Activated CD8-positive, alpha-beta memory T cell treated with anti-CD3 and anti-CD28 coated beads for 24 hours (primary cell): ENCODE results near the gene WDFY2.
"Not testable (repeated sequence)": the region's sequence is repeated elsewhere in the genome, so short reads cannot be mapped to it uniquely, and the experiment has no call there.

Experiments used
- DNase-seq: peaks from one replicate; pipeline ENCODE4 v3.0.0-alpha.2; 2020

WDFY2 gene

DNA sequence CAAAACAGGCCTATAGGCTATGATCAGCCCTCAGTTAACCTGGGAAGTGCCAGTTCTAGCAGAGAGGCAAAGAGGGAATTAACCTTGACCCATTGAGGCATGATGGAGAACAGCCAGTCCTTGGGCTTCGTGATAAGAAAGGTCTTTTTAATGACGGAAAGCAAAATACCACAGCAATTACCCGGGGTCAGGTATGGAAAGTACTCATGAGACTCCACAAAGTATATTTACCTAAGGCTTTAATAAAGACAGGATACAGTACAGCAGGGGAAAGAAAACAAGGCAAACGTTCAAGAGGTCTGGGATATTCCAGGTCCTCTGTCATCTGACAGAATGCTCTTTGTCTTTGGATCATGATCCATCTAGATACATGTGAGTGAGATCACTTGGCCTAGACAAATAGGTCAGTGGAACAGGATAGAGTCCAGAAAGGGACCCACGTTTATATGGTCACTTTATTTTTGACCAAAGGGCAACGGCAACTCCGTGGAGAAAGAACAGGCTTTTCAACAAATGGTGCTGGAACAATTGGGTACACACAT is 52.2 kb downstream of the WDFY2 start:
- DNase-seq, result no peak

DNA sequence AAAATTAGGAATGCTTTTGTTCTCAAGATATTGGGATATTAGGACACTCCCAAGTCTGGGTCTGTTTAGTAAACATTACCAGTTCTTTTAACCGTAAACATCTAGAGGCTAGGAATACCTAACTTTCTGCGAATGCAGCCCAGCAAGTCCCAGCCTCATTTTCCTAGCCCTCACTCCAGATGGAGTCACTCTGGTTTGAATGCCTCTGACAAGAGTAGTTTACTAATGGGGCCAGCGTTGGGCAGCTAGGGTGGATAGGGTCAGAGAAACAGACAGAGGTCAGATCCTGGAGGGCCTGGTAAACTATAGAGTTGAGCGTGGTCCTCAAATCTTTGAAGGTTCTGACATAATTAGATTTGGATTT is 53.6 kb downstream of the WDFY2 start:
- no peak for DNase-seq

DNA sequence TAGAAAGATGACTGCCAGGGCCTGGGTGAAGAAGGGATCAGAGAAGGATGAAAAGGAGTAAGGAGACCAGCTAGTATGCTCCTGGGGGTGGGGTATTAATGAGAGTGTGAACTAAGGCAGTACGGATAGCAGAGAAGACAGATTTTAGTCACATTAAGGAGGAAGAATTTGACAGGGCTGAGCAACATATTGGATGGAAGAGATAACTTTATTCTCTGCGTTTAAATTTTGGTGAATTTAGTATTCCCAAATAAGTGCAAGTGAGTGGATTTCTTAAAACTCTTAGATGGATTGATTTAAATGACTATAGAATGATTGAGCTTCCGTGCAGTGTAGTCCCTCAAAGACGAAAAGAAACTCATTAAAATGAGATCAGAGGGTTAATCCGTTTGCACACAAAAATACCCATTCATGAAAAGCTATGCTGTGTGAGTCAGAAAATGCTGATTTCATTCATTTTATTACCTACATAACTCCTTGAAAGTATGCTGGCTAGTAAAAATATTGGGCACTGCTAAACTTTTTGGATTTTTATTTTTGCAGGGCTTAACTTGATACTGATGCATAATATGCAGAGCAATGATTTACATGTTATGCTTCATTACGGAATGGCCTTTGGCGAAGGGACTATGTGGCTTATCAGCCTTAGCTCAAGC is 54.1 kb downstream of the WDFY2 start:
- no peak for DNase-seq

DNA sequence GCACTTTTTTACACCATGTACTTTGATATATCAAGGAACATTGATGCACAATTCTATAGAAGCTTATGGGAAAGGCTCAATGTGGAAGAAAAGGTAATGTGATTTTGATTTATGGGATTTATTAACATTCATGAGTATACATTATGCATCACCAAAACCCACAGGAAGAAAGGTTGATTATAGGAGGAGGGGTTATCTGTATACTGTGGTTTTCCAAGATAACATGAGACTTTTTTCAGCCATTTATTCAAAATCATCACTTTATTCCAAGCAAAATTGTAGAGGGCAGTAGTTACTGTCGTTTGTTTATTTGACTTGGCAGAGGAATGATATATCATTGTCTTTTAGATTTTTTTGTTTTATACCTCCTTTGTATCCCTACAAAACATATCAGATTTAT is 54.9 kb downstream of the WDFY2 start:
- DNase-seq, result no peak

DNA sequence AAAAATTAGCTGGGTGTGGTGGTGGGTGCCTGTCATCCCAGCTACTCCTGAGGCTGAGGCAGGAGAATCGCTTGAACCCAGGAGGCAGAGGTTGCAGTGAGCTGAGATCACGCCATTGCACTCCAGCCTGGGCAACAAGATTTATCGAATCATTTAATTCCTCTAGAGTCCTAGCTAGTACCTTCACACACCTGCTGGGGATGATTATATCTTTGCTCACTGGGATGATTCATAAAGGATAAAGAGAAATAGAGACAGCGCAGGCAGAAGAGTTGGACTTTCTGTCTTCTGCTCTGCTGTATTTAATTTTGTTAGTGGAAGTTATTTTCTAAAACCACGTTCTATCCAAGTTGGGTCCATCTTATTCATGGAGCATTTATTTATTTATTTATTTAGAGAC is 56.4 kb downstream of the WDFY2 start:
- DNase-seq, result not testable (repeated sequence)

DNA sequence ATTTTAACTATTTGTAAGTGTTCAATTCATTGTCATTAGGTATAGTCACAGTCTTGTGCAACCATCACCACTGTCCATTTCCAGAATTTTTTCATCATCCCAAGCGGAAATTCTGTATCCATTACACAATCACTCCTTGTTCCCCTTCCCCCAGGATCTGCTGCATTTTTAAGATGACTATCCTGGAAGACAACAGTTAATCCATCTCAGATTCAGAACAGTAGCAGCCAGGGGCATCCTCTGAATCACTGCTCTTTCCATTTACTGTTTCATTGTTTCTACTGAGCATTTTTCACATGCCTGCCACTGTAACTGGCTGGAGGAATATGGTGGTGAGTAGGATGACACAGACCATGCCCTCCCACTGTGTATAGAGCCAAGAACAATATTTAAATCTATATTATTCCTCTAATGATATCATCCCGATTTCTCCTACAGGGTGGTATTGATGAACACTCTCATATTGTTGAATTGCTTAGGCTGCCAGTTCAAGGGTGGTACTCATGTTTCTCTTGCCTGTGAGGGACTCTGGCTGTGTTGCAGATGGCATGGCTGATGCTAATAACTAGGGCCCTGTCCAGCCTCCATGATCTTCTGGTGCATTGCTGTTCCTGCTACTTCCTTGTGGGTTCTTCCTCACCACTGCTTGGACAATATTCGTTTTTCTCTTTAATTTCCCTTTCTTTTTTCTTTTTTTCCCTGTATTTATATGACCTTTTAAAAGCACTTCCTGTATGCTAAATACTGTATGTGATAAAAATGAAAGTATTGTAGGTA is 59.0 kb downstream of the WDFY2 start:
- no peak for DNase-seq

DNA sequence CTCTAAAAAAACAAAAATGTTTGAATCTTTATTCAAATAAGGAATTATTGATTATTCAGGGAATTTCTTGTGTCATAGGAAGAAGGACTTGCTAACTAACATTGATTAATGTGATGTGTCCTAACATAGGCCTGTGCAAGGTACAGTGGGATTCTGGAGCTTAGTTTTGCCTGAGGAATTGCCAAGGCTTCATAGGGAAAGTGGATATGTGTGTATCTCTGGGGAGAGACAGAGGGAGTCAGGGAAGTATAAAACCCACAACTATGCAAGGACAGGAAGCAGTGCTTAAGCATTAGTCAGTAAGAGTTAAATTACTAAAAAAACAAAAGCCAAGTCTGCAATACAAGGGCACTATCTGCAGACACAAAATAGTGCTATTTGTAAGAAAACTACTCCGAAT is 59.6 kb downstream of the WDFY2 start:
- no peak for DNase-seq

DNA sequence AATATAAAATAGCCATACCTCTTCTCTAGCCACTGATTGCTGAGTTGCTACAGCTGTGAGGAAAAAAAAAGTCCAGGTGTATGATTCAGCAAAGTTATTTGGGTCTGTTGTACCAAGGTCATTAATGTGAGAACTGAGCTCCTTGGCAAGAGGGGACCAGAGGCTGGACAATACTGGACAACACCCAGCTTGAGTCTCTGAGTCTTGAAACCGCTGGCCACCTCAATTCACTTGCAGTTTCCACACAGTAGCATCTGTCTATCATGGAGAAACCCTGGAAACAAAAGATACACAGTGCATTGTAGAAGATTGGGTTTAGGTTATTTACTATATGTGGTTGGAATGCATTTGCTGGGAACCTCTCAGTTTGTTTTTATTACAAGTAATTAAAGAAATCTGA is 60.4 kb downstream of the WDFY2 start:
- no peak for DNase-seq

DNA sequence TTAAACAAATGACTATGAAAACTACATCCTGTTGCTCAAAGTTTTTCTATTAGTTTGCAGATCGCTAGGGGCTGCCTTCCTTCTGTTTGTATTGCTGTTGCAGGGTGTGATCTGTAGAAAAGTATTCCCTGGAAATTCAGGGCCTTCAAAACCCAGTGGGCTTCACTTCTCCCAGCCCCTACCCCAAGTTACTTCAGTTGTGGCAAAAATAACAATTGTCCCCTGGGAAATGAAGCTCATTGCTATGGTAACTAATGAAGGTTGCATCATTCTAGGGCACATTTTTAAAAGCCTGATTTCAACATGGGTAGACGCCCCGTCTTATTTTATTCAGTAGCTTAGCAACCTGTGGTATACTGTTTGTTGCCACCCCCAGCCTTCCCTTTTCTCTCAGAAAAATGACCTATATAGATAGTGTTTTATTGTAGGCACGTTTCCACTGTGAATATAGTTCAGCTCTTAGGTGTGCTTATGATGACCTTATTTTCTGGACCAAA is 60.9 kb downstream of the WDFY2 start:
- no peak for DNase-seq

DNA sequence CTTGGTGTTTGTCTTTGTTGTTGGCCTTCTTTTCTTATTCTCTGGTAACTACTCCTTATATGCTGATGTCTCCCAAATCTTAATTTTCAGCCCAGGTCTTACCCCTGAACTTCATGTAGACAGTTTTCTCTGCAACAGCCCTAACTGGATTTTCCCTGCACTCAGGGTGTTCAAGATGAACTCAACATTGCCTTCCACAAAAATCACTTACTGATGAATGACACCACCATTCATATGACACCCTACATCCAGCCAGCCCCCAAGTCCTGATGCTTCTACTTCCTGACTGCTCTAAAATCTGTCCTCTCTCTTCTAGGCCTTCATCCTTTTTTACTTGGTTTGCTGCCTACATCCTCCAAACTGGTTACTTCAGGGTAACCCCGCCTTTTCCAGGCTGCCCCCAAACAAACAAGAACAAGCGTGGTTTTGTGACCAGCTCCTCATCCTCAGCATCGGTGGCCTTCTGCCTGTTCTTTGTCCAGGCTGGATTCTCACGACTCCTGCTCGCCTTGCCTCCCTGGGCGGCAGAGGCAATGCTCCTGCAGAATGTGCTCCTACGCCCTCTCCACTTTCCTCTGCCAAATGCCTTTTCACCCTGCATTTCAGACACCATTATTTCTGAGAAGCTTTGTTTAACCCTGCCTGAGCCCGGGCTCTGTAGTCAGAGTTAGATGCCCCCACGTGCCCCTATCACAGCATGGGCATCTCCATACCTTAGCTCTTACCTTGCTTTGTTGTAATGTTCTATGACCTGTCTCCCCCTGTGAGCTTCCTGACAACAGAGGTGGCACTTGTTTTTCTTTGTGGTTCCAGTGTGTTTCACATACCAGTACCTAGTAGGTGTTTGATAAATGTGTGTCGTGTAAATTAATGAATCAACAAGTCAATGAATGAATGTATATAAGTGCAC is 61.8 kb downstream of the WDFY2 start:
- DNase-seq, result no peak

DNA sequence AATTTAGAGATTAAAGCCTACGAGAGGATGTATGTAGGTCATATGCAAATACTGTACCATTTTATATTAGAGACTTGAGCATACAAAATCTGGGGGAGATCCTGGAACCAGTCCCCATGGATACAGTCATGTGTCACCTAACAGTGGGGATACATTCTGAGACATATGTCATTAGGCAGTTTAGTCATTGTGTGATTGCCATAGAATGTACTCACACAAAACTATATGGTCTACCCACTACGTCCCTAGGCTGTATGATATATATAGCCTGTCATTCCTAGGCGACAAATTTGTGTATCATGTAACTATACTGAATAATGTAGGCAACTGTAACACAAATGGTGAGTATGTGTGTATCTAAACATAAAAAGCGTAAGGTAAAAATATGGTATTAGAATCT is 62.8 kb downstream of the WDFY2 start:
- no peak for DNase-seq

DNA sequence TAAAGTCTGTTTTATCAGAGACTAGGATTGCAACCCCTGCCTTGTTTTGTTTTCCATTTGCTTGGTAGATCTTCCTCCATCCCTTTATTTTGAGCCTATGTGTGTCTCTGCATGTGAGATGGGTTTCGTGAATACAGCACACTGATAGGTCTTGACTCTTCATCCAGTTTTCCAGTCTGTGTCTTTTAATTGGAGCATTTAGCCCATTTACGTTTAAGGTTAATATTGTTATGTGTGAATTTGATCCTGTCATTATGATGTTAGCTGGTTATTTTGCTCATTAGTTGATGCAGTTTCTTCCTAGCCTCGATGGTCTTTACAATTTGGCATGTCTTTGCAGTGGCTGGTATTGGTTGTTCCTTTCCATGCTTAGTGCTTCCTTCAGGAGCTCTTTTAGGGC is 67.9 kb downstream of the WDFY2 start:
- not testable (repeated sequence) for DNase-seq

DNA sequence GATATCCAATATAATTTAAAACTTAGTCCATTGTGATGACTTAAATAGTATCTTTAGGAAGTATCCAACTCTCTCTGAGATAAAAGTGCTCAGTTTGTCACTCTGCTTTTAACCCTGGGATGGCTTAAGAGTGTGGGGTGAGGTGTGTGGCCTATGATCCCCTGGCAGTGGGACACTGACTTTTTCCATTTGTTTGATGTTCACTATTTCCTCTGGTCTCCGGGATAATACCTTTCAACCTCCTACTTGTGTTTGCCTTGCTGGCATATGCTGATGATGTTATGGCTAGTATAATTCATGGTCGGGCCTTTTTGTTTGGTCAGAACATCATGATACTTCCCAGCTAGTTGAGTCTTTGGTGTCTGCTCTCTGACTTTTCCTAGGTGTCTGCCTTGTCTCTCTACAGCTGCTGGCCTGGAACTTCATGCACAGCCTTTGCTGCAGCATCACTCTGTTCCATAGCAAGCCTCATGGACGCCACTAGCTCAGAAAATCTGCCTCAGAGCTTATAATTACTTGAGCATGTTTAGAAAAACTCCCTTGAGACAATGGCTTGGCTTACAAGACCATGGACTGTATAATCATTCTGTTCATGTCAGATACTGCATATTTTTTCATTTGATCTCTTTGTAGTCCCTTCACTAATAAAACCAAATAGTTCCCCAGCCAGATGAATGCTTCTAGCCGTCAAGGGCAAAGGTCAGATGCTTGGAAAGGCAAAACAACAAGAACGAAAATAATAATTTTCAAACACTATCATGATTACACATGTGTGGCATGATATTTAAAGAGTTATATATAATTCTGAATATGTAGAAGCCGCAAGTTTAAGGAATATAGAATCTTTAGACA is 75.2 kb downstream of the WDFY2 start:
- no peak for DNase-seq

DNA sequence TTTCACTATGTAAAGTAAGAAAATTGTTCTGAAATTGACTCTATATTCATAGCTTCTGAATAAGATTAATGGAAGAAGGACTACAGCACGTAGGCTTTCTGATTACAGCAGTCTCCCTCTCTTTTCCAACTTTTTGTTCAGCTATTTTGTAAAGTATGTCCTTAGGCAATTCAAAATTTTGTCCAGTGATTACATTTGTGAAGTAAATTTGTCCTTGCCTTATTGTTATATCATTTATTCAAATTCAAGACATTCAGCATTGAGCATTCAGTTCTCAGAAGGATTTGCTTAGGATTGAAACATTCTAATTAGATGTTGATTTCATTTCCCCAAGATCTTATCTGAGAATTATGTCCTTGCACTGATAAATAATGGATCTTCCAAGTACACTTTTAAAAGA is 76.6 kb downstream of the WDFY2 start:
- no peak for DNase-seq

DNA sequence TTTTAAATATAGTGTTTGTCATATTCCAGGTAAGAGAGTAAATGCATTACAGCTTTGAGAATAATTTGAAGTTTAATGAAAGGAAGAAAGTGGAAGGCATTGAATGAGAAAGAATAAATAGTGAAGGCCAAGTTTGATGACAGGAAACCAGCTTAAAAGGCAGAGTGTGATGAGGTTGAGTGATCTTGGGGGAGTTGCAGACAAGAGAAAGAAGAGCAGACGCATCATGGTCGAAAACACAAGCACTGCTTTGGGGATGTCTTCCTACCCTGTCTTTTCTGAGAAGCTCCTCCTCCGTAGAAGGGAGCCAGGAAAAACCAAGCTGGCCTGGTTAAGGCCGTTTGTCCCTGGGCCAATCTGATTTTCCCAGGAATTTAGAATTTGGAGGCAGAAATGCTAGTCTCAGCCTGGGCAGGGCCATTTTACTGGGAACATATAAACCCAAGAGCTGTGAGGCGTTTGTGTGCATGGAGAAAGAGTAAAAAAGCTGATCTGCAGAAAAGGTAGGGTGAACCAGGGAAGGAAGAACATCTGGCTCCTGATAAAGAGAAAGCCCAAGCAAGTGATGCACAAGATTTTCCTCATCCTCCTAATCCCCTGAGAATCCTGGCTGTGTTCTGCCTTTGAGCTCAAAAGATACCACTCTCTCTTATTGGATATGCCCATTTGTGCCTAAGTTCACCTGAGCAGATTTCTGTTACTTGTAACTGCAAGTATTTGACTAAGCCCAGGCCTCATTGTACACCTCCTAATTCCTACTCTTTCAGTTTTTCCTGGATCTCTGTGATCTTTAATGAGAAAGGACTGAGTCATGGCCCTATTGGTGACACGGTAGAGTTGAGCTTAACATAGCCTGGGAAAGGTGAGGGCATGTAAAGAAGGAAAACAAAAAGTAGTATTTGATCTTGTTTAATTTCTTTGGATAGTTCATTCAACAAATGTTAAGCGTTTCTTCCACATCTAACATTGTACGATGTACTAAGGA is 80.0 kb downstream of the WDFY2 start:
- DNase-seq, result no peak

DNA sequence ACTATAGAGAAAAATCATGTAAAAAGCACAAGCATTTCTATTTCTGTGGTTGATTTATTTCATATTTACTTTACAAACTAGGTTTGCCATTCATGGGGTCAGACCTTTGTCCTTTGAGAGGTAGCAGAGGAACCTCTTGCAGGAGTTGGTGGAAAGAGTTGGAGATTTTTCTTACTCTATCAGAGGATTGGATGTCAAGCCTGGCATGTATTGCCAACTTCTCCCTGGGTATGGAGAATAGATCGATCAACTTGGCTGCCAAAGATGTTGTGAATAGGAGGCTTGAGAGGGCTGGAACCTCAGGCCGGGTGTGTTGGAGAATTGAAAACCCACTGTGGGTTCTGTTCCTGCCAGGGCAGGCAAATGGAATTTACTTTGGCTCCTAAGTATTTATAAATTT is 81.2 kb downstream of the WDFY2 start:
- no peak for DNase-seq

DNA sequence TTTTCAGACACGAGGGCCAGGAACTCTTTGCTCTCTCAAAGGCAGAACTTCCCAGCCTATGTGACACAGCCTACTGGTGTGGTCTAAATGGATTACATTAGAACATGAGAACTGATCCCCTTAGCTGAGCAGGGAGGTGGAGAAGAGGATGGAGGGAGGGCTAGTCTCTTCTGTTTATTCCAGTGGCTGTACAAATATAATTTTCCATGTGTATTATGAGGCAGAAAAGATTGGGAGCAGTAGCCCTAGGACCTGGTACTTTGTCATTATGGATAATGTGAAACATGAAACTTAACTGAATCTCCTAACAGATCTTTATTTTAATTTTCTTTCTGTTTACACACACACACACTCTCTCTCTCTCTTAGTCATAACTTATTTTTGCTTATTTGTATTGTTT is 82.1 kb downstream of the WDFY2 start:
- no peak for DNase-seq

DNA sequence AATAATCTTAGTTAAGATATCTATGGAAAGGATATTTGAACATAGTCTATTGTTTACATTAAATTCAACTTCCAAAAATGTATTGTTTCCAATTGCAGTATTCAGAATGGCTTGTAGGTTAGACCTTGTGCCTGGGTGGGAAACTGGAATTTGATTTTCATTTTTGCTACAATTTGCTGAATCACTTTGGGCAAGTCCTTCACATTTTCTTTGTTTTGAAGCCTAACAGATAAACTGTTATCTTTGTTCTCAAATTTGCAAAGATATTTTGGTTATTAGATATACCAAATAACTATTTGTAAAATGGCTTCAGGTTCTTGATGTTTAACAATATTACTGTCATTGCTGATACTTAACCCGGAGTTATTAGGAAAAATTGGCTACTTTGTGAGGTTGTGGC is 82.6 kb downstream of the WDFY2 start:
- DNase-seq, result no peak

DNA sequence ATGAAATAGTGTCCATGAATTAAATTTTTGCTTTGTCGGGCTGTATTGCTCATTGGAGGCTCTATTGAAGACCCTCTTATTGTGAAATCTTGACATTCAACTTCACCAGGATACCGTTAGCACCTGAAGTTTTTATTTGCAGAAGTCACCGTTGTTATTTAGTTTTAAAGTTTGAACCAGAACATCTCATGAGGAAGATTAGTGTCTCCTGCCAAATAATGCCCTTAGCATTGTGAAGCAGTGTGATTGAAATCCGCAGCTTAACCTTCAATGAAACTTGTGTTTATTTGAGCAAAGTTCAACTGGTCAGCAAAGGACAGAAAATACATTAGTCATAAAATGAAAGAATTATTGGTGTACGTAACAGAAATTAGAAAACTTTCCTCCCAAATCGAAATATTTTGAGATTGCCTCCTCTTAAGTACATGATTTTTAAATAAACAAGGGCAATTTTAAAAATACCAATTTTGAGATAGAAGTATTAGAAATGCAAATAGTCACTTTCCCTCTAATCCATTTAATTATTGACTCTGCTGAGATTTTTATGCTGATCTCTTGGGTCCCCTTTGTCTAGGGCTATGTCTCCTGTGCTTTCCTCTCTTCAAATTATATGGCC is 84.4 kb downstream of the WDFY2 start:
- no peak for DNase-seq

DNA sequence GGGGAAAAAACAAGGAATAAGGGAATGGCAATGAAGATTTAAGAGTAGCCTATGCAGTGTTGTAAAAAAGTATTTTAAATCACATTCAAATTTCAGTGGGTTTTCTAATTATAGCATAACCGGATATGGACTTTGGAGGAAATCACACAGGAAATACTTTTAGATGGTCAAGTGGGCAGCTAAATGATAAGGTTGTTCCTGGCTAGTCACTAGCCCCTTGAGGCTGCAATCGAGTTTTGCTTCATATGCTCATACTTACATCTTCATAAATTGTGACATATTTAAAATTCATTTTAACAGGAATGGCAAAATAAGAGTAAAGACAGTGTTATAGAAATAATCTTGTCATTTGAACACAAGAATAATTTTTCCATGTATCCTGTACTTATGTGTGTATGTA is 88.9 kb downstream of the WDFY2 start:
- no peak for DNase-seq

DNA sequence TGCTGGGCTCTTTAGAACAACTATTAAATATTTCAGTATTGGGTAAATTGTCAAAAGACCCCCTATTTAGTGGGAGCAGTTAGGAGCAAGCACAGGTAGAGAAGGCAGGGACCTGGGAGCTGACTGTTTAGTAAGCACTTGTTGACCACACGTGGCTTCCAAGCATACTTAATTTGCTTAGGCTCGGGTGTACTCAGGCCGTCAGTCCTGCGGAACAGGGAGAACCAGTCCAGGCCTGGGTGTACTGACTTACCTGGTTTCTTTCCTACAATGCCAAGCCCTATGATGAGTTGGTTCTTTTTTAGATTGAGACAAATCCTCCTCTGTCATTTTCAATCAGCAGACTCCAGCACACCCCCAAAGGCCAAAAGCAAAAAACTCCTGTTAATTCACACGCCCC is 90.0 kb downstream of the WDFY2 start:
- no peak for DNase-seq
